ENCODE data around the gene ALX4.

Gene ALX4

DNA sequence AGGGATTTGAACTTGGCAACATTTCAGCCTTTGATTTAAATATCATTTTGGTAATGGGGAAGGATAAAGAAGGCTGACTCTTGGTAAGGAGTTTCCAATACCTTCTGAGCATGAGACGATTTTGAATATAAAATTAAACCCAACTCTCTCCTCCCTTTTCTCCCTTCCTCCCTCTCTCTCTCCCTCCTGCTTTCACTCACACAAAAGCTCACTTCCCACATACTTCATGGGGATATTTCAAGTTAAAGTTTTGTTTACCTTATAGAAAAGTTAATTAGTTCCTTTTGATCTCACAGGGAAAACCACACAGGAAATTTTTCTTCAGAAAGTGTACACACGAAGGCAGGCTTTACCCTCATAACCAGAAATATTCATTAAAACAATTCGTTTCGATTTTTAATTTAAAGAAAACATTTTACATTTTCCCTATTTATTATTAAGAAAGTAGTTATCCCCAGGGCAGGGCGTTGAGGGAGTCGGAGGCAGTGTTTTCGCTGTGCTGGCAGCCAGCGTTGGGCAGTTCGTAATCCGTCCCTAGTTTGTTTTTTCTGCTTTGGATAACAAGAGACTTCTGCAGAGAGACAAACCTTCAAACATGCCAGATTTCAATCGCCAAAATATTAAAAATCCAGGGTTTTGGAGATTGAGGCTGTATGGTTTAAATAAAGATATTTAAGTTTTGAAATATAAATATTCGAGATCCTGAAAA, 25.3 kb upstream of the ALX4 start:
- Histone ChIP-seq H3K27me3 (ENCODE audit: insufficient read depth, low read depth, severe bottlenecking) (peaks cover 80% of the 10 kb centered on the region), H3K4me3 (ENCODE audit: low read depth, low read length) (no peak overlapping the region), H3K27ac (no peak overlapping the region), H3K36me3 (no peaks in the 10 kb centered on the region), H3K9me3 (ENCODE audit: severe bottlenecking) (peaks cover 2% of the 10 kb centered on the region)
- DNase-seq = no peak
- TF ChIP-seq, protein P1, sequence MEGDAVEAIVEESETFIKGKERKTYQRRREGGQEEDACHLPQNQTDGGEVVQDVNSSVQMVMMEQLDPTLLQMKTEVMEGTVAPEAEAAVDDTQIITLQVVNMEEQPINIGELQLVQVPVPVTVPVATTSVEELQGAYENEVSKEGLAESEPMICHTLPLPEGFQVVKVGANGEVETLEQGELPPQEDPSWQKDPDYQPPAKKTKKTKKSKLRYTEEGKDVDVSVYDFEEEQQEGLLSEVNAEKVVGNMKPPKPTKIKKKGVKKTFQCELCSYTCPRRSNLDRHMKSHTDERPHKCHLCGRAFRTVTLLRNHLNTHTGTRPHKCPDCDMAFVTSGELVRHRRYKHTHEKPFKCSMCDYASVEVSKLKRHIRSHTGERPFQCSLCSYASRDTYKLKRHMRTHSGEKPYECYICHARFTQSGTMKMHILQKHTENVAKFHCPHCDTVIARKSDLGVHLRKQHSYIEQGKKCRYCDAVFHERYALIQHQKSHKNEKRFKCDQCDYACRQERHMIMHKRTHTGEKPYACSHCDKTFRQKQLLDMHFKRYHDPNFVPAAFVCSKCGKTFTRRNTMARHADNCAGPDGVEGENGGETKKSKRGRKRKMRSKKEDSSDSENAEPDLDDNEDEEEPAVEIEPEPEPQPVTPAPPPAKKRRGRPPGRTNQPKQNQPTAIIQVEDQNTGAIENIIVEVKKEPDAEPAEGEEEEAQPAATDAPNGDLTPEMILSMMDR (IDR thresholded peaks at IDR 0.05; ENCODE audit: low read depth, low read length) = no peak

DNA sequence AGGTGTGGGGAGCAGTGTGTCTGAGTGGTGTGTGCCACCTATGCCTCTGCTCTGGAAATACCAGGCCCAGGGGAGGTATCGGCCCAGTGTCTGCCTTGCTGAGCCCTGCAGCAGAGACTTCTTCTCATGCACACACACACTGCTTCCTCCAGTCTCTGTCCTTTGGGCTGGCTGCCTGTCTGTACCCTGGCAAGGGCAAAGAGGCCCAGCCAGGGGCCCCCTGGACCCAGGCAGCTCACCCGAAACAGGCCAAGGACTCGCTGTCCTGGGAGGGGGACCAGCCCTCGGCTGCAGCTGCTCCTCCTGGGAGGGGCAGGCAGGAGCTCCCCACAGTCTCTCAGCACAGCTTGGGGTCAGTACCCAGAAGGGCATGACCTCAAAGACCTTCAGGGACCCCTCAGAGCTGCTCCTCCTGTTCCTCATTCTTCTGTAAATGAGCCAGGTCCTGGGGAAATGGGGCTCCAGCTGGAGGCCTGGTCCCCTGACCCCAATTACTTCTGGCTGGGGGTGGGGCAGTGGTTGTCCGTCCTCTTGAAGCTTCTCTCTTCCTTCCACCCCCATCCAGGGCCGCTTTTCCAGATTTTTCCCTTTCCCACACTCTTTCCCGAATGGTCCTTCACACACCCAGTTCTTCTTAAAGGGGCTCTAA, 24.5 kb upstream of the ALX4 start:
- Histone ChIP-seq H3K9me3 (ENCODE audit: severe bottlenecking) (peaks cover 2% of the 10 kb centered on the region), H3K4me3 (ENCODE audit: low read depth, low read length) (no peak overlapping the region), H3K27ac (no peak overlapping the region), H3K36me3 (no peaks in the 10 kb centered on the region), H3K27me3 (ENCODE audit: insufficient read depth, low read depth, severe bottlenecking) (peaks cover 84% of the 10 kb centered on the region)
- no peak for DNase-seq
- TF ChIP-seq, protein P1 (IDR thresholded peaks at IDR 0.05; ENCODE audit: low read depth, low read length) = no peak

DNA sequence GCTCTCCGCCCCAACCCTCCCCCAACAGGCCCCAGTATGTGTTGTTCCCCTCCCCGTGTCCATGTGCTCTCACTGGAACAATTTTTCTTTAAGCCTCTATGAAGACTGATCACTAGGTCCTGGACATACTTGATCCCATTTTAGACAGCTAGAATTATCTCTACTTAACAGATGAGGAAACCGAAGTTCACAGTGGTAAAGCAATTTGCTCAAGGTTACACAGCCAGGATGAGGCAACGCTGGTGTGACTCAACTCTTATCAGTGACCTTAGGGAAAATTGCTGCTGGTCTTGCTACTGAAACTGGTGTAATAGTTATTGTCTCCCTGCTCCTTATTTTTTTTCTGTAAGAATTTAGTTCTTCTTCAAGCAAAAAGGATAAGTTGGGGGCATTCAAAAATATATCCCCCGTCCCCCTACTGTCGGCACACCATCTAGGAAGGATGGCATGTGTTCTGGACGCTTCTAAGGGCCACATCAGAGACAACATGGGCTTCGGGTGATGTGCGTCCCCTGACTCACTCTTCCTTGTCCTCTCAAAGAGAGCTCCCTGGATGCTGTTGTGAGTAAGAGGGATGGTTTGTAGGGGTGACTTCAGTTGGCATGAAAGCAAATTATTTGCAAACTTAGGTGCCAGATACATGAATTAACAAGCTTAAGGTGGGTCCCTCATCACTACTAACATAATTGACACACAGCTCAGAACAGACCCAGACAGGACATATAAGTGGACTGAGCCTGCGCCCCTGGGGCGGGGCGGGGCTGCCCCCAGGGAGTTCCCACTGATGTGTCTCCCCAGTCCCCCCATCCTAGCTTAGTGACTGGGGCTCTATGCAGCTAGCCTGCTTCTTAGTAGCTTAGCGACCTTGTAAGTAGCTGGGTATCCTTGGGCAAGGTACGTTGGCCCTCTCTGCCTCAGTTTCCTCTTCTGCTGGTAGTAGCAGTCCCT, 23.6 kb upstream of the ALX4 start:
- H3K9me3 ChIP-seq (ENCODE audit: severe bottlenecking) = peaks cover 2% of the 10 kb centered on the region
- no peak overlapping the region for H3K27ac ChIP-seq
- TF ChIP-seq, protein P1 (IDR thresholded peaks at IDR 0.05; ENCODE audit: low read depth, low read length) = no peak
- DNase-seq = no peak
- no peaks in the 10 kb centered on the region for H3K36me3 ChIP-seq
- H3K4me3 ChIP-seq (ENCODE audit: low read depth, low read length) = no peak overlapping the region
- H3K27me3 ChIP-seq (ENCODE audit: insufficient read depth, low read depth, severe bottlenecking) = peaks cover 85% of the 10 kb centered on the region

DNA sequence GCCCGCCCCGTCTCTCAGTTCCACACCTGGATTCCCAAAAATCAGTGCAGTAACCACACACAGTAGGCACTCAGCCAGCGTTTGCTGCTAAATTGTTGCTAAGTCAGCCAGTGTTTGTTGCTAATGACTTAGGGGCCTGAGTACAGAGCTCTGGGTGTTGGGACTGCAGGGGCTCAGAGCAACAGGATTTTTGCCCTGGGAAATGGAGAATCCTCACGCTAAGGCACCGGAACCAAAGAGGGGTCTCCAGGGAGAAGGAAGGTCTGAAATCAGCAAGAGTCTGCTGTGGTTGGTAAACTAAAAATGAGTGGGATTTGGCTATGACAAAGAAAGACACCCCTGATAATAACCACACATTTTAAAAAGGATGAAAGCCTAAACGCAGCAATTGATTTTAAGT, 22.7 kb upstream of the ALX4 start:
- H3K27me3 ChIP-seq (ENCODE audit: insufficient read depth, low read depth, severe bottlenecking) = peaks cover 87% of the 10 kb centered on the region

DNA sequence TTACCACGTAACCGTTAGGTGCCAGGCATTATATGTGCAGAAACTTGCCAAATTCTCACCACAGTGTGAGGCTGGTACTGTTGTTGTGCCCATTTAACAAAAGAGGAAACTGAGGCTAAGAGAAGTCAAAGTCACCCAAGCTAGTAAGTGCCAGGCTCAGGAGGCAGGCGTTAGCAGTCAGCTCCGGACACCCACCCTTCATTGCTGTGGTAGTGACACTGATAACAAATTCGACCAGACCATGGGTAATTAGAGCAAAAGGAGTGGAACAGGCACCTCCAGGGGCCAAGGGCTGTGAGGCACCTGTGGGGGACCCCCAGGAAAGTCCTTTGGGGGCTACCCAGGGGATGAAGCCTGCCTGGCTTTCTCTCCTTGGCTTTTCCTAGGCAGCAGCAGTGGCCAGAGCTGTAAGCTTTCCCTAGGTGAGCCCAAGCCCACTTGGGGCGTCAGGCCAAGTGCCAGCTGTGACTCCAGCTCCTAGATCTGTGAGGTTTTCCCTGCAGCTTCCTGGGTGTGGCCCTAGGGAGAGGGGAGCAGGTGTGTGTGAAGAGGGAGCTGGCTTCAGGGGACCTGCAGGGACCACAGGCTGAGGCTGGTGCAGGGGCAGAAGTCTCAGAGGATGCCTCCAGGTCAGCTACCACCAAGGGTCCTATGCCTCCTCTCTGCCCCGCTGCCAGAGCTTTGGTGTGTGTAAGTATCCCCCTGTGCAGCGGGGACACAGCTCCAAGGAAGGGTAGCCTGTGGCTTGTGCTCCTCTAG, 19.7 kb upstream of the ALX4 start:
- TF ChIP-seq, protein P1 (IDR thresholded peaks at IDR 0.05; ENCODE audit: low read depth, low read length) = no peak
- DNase-seq = no peak
- H3K36me3 ChIP-seq = no peaks in the 10 kb centered on the region
- H3K9me3 ChIP-seq (ENCODE audit: severe bottlenecking) = peaks cover 2% of the 10 kb centered on the region
- no peak overlapping the region for H3K27ac ChIP-seq
- peaks cover 90% of the 10 kb centered on the region for H3K27me3 ChIP-seq (ENCODE audit: insufficient read depth, low read depth, severe bottlenecking)
- H3K4me3 ChIP-seq (ENCODE audit: low read depth, low read length) = no peak overlapping the region

More for the DNA sequence above, 22.7 kb upstream of the ALX4 start:
- Histone ChIP-seq H3K4me3 (ENCODE audit: low read depth, low read length) (no peak overlapping the region), H3K9me3 (ENCODE audit: severe bottlenecking) (peaks cover 2% of the 10 kb centered on the region), H3K27ac (no peak overlapping the region), H3K36me3 (no peaks in the 10 kb centered on the region)
- TF ChIP-seq, protein P1 (IDR thresholded peaks at IDR 0.05; ENCODE audit: low read depth, low read length) = no peak
- no peak for DNase-seq
